Tibial artery (tissue), 4 donors: Measurements from ENCODE around the gene DAGLB.

Experiments
- DNase-seq, 2 donors: peaks; one replicate each; pipeline ENCODE4 v3.0.0-alpha.2; 2019
- H3K27ac ChIP-seq, 2 donors: fragments of 200-600 bp; sonication (generic) in 1 of 2; 1 replicate in 1 of 2; 2 replicates in 1 of 2; pipeline ENCODE4 v1.5.1; 2018 to 2019; ENCODE audit warnings: mild to moderate bottlenecking in 1 of 2
- H3K27me3 ChIP-seq, 2 donors: fragments of 200-600 bp; sonication (generic) in 1 of 2; one replicate each; pipeline versions ENCODE4 v1.5.1 to v1.6.0; 2016 to 2019
- H3K36me3 ChIP-seq, 3 donors: fragments of 200-600 bp; sonication (generic) in 2 of 3; one replicate each; pipeline ENCODE4 v1.5.1; 2016 to 2019; ENCODE audit warnings: mild to moderate bottlenecking in 2 of 3
- H3K4me1 ChIP-seq, 4 donors: fragments of 200-600 bp; sonication (generic) in 2 of 4; 1 replicate in 3 of 4; 2 replicates in 1 of 4; pipeline ENCODE4 v1.5.1; 2016 to 2019
- H3K4me3 ChIP-seq, 2 donors: fragments of 200-600 bp; sonication (generic) in 1 of 2; 1 replicate in 1 of 2; 2 replicates in 1 of 2; pipeline ENCODE4 v1.5.1; 2018 to 2019; ENCODE audit warnings: mild to moderate bottlenecking in 2 of 2
- H3K9me3 ChIP-seq, 3 donors: fragments of 200-600 bp; sonication (generic) in 1 of 3; one replicate each; pipeline ENCODE4 v1.5.1; 2016 to 2019
- CTCF ChIP-seq, 2 experiments: fragments of 200-600 bp in 1 of 2; fragments of 450-650 bp in 1 of 2; IDR thresholded peaks; one replicate each; pipeline ENCODE4 v1.5.1; 2017 to 2019; ENCODE audit warnings: antibody characterized with exemption in 2 of 2, mild to moderate bottlenecking in 1 of 2, moderate library complexity in 1 of 2
- intact Hi-C: fragments of 100-400 bp; cut with DNase I; formaldehyde crosslinking; loops from one replicate; pipeline ENCODE4 v1.15.0; 2023; ENCODE audit warnings: low total_unique reads

DAGLB gene

GRCh38 chr7:6482307-6482706 lies 34.6 kb upstream of the DAGLB start:
- intact Hi-C loops: no loop called here
- Histone ChIP-seq H3K4me1 (peaks cover 0 to 54% (median 25%) of the 10 kb centered on the region in 4 donors), H3K36me3 (no peaks in the 10 kb centered on the region), H3K9me3 (no peaks in the 10 kb centered on the region), H3K27ac (peak overlapping the region in 1 of 2 donors; percentile 94), H3K4me3 (peak overlapping the region; percentile 96 to 100), H3K27me3 (no peaks in the 10 kb centered on the region)
- TF ChIP-seq CTCF (IDR thresholded peaks at IDR 0.05): no peak
- DNase-seq: no peak

- intact Hi-C loops: no loop called here
- Histone ChIP-seq H3K4me1 (peaks cover 0 to 63% (median 33%) of the 10 kb centered on the region in 4 donors), H3K36me3 (no peaks in the 10 kb centered on the region), H3K27me3 (no peaks in the 10 kb centered on the region), H3K4me3 (peak overlapping the region in 1 of 2 donors; percentile 3), H3K9me3 (no peaks in the 10 kb centered on the region), H3K27ac (peak overlapping the region in 1 of 2 donors; percentile 41)
- DNase-seq: no peak
- TF ChIP-seq CTCF (IDR thresholded peaks at IDR 0.05): no peak
Measured at GRCh38 chr7:6481445-6481844, 33.7 kb upstream of the DAGLB start.

- intact Hi-C loops: no loop called here
- peak overlapping the region in 1 of 2 donors; percentile 1 for H3K4me3 ChIP-seq
- TF ChIP-seq CTCF (IDR thresholded peaks at IDR 0.05): no peak
- DNase-seq: no peak
- H3K9me3 ChIP-seq: no peaks in the 10 kb centered on the region
- peak overlapping the region in 1 of 2 donors; percentile 41 for H3K27ac ChIP-seq
- peaks cover 0 to 74% (median 36%) of the 10 kb centered on the region in 4 donors for H3K4me1 ChIP-seq
- no peaks in the 10 kb centered on the region for H3K27me3 ChIP-seq
- H3K36me3 ChIP-seq: no peaks in the 10 kb centered on the region
Measured at GRCh38 chr7:6480323-6480660, 32.5 kb upstream of the DAGLB start.

- no peak overlapping the region for H3K4me3 ChIP-seq
- H3K36me3 ChIP-seq: no peaks in the 10 kb centered on the region
- no peaks in the 10 kb centered on the region for H3K27me3 ChIP-seq
- H3K27ac ChIP-seq: no peak overlapping the region
- DNase-seq: no peak
- no peaks in the 10 kb centered on the region for H3K9me3 ChIP-seq
- intact Hi-C loops: no loop called here
- H3K4me1 ChIP-seq: peaks cover 0 to 76% (median 32%) of the 10 kb centered on the region in 4 donors
- TF ChIP-seq CTCF (IDR thresholded peaks at IDR 0.05): no peak
Measured at GRCh38 chr7:6479067-6479466, 31.3 kb upstream of the DAGLB start.

- Histone ChIP-seq H3K4me1 (peaks cover 0 to 76% (median 32%) of the 10 kb centered on the region in 4 donors), H3K36me3 (peaks cover 1 to 6% (median 3%) of the 10 kb centered on the region in 3 donors), H3K4me3 (no peak overlapping the region), H3K27ac (no peak overlapping the region), H3K9me3 (no peaks in the 10 kb centered on the region), H3K27me3 (no peaks in the 10 kb centered on the region)
- intact Hi-C loops: no loop called here
- no peak for TF ChIP-seq CTCF (IDR thresholded peaks at IDR 0.05)
- no peak for DNase-seq
Measured at GRCh38 chr7:6478186-6478585, 30.4 kb upstream of the DAGLB start.

- Histone ChIP-seq H3K27ac (no peak overlapping the region), H3K4me1 (peaks cover 0 to 69% (median 28%) of the 10 kb centered on the region in 4 donors), H3K27me3 (no peaks in the 10 kb centered on the region), H3K4me3 (no peak overlapping the region), H3K36me3 (peaks cover 4 to 11% (median 10%) of the 10 kb centered on the region in 3 donors), H3K9me3 (no peaks in the 10 kb centered on the region)
- intact Hi-C loops: no loop called here
- TF ChIP-seq CTCF (IDR thresholded peaks at IDR 0.05): no peak
- no peak for DNase-seq
Measured at GRCh38 chr7:6477318-6477660, 29.5 kb upstream of the DAGLB start.
